Measurements from ENCODE around the gene TMIGD2.

GRCh38 chr19:4326837-4327251 lies 24.7 kb upstream of the TMIGD2 start:
- TF ChIP-seq, protein P1, sequence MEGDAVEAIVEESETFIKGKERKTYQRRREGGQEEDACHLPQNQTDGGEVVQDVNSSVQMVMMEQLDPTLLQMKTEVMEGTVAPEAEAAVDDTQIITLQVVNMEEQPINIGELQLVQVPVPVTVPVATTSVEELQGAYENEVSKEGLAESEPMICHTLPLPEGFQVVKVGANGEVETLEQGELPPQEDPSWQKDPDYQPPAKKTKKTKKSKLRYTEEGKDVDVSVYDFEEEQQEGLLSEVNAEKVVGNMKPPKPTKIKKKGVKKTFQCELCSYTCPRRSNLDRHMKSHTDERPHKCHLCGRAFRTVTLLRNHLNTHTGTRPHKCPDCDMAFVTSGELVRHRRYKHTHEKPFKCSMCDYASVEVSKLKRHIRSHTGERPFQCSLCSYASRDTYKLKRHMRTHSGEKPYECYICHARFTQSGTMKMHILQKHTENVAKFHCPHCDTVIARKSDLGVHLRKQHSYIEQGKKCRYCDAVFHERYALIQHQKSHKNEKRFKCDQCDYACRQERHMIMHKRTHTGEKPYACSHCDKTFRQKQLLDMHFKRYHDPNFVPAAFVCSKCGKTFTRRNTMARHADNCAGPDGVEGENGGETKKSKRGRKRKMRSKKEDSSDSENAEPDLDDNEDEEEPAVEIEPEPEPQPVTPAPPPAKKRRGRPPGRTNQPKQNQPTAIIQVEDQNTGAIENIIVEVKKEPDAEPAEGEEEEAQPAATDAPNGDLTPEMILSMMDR (IDR thresholded peaks at IDR 0.05): no peak
- no peak for TF ChIP-seq EZH2 (IDR thresholded peaks at IDR 0.05)
- TF ChIP-seq EZH2phosphoT487 (IDR thresholded peaks at IDR 0.05): no peak

All from neural progenitor cell (in vitro differentiated cells).